ENCODE data around the gene RAD51B.
"Not testable (repeated sequence)": the region's sequence is repeated elsewhere in the genome, so short reads cannot be mapped to it uniquely, and the experiment has no call there.

RAD51B gene

GRCh38 chr14:68301219-68301618 is 481.6 kb downstream of the RAD51B start:
- DNase-seq (ENCODE audit: low read depth) = no peak

GRCh38 chr14:68302938-68303337 is 483.4 kb downstream of the RAD51B start:
- not testable (repeated sequence) for DNase-seq (ENCODE audit: low read depth); H3K4me3 ChIP-seq (replicated peaks; ENCODE audit: low read depth, low read length)

More at GRCh38 chr14:68301219-68301618, 481.6 kb downstream of the RAD51B start:
- no peak for TF ChIP-seq CTCF (IDR thresholded peaks at IDR 0.05; ENCODE audit: low read length, missing control alignments)
- no peak overlapping the region for H3K4me3 ChIP-seq (replicated peaks; ENCODE audit: low read depth, low read length)

GRCh38 chr14:68305738-68306137 is 486.2 kb downstream of the RAD51B start:
- TF ChIP-seq CTCF (IDR thresholded peaks at IDR 0.05; ENCODE audit: low read length, missing control alignments) = no peak
- no peak overlapping the region for H3K4me3 ChIP-seq (replicated peaks; ENCODE audit: low read depth, low read length)
- no peak for DNase-seq (ENCODE audit: low read depth)

GRCh38 chr14:68306265-68306933 is 486.8 kb downstream of the RAD51B start:
- DNase-seq (ENCODE audit: low read depth) = no peak
- TF ChIP-seq CTCF (IDR thresholded peaks at IDR 0.05; ENCODE audit: low read length, missing control alignments) = no peak
- H3K4me3 ChIP-seq (replicated peaks; ENCODE audit: low read depth, low read length) = no peak overlapping the region

GRCh38 chr14:68306934-68307789 is 487.6 kb downstream of the RAD51B start:
- no peak for DNase-seq (ENCODE audit: low read depth)
- H3K4me3 ChIP-seq (replicated peaks; ENCODE audit: low read depth, low read length) = no peak overlapping the region
- no peak for TF ChIP-seq CTCF (IDR thresholded peaks at IDR 0.05; ENCODE audit: low read length, missing control alignments)

- TF ChIP-seq CTCF (IDR thresholded peaks at IDR 0.05; ENCODE audit: low read length, missing control alignments) = no peak
- no peak overlapping the region for H3K4me3 ChIP-seq (replicated peaks; ENCODE audit: low read depth, low read length)
- DNase-seq (ENCODE audit: low read depth) = peak; percentile 22
Observed at GRCh38 chr14:68307790-68308168, 488.2 kb downstream of the RAD51B start.

GRCh38 chr14:68308726-68309520 is 489.3 kb downstream of the RAD51B start:
- no peak overlapping the region for H3K4me3 ChIP-seq (replicated peaks; ENCODE audit: low read depth, low read length)
- DNase-seq (ENCODE audit: low read depth) = no peak
- TF ChIP-seq CTCF (IDR thresholded peaks at IDR 0.05; ENCODE audit: low read length, missing control alignments) = no peak
